ENCODE measurements around the gene CLCNKA. TPM values are rescaled to one million over a fixed set of nuclear protein-coding genes. Genes with fewer than 3 reads are reported as not detected.
A peak's percentile ranks its signal among the peaks of the same experiment; 100 is the strongest.

CLCNKA gene
- total and polyA plus RNA-seq, 8 donors: 0.67 to 9.3 (median 1.4) TPM

GRCh38 chr1:16063226-16063829, 41.5 kb downstream of the CLCNKA start:
- ATAC-seq (no peak), FAIRE-seq (no peak), DNase-seq (no peak)
- H3K4me3 ChIP-seq: no peak overlapping the region
- H3K27ac ChIP-seq: no peak overlapping the region
- WGBS, 2 donors: 87 to 89% methylated on average over 15 of the region's 15 CpGs
- H3K27me3 ChIP-seq: no peaks in the 10 kb centered on the region
- TF ChIP-seq CTCF (IDR thresholded peaks at IDR 0.05): no peak
- no peaks in the 10 kb centered on the region for H3K36me3 ChIP-seq
- H3K9me3 ChIP-seq: no peaks in the 10 kb centered on the region
- intact Hi-C loops (cut with DNase I): no loop called here
- H3K4me1 ChIP-seq: peaks cover 18 to 26% (median 23%) of the 10 kb centered on the region in 3 donors

- H3K27ac ChIP-seq: no peak overlapping the region
- WGBS, 2 donors: 75 to 80% methylated on average over 9 of the region's 9 CpGs
- no peaks in the 10 kb centered on the region for H3K27me3 ChIP-seq
- peaks cover 20 to 26% (median 25%) of the 10 kb centered on the region in 3 donors for H3K4me1 ChIP-seq
- no peak overlapping the region for H3K4me3 ChIP-seq
- DNase-seq (no peak), FAIRE-seq (no peak), ATAC-seq (no peak)
- intact Hi-C loops (cut with DNase I): no loop called here
- no peaks in the 10 kb centered on the region for H3K9me3 ChIP-seq
- no peaks in the 10 kb centered on the region for H3K36me3 ChIP-seq
- TF ChIP-seq CTCF (IDR thresholded peaks at IDR 0.05): no peak
Observed at GRCh38 chr1:16063921-16064320, 42.1 kb downstream of the CLCNKA start.

DNA sequence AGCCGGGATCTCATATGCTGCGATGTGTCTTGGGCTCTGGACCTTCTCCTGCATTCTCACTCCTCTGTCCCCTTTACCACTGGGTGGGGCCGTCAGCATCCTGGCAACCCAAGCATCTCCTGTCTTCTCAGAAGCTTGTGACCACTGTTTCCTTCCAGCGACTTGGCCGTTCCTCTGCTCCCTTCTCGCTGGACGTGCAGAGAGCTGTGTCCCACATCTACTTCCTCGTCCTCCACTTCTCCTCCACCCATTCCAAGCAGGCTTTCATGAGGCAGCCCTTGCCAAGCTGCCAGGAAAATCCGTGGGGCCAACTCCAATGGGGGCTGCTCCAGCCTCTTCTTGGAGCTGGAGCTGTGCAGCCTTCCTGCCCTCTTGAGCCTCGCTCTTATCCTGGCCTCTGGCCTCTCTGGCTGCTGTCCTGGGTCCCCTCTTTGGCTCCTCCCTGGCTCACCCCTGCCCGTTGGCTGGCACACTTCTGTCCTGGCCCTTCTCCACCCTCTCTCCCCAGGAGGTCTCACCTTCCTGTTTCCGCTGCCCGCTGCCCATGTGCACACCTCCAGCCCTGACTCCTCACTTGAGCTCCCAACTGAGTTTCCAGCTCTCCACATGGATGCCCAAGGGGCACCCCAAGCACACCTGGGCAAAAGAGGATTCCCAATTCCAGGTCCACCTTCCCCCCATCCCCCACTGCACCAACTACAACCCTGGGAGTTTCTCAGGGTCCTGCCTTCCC, 42.9 kb downstream of the CLCNKA start:
- DNase-seq (peak in 1 of 6 donors; percentile 63), ATAC-seq (no peak), FAIRE-seq (no peak)
- 57 to 60% methylated on average over 13 of the region's 13 CpGs for WGBS, 2 donors
- no peaks in the 10 kb centered on the region for H3K9me3 ChIP-seq
- no peaks in the 10 kb centered on the region for H3K36me3 ChIP-seq
- H3K27ac ChIP-seq: no peak overlapping the region
- peaks cover 20 to 26% (median 25%) of the 10 kb centered on the region in 3 donors for H3K4me1 ChIP-seq
- TF ChIP-seq CTCF (IDR thresholded peaks at IDR 0.05): no peak
- H3K4me3 ChIP-seq: no peak overlapping the region
- intact Hi-C loops (cut with DNase I): no loop called here
- H3K27me3 ChIP-seq: no peaks in the 10 kb centered on the region

GRCh38 chr1:16065269-16065576, 43.4 kb downstream of the CLCNKA start:
- intact Hi-C loops (cut with DNase I): no loop called here
- Histone ChIP-seq H3K36me3 (no peaks in the 10 kb centered on the region), H3K9me3 (no peaks in the 10 kb centered on the region), H3K4me3 (no peak overlapping the region), H3K4me1 (peaks cover 20 to 26% (median 25%) of the 10 kb centered on the region in 3 donors), H3K27me3 (no peaks in the 10 kb centered on the region), H3K27ac (no peak overlapping the region)
- ATAC-seq: no peak
- no peak for FAIRE-seq
- no peak for TF ChIP-seq CTCF (IDR thresholded peaks at IDR 0.05)
- peak in 1 of 6 donors; percentile 56 for DNase-seq
- WGBS, 2 donors: 75 to 77% methylated on average over 8 of the region's 8 CpGs

DNA sequence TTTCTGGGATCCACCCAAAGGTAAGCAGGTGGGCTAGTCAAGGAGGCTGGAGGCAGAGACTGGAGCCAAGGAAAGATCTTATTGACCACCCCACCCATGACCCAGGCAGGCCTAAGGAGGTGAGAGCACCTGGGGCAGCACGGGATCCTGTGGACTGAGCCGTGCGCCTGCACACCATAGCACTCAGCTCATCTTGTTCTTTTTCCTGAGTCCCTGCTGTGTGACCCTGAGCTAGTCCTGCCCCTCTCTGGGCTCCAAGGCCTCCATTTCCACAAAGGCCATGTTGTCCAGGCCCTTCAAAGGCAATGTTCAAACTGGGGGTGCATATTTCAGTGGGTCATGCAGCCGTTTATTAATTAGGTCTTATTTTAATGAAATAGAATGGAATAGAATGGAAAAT, 44.4 kb downstream of the CLCNKA start:
- no peaks in the 10 kb centered on the region for H3K9me3 ChIP-seq
- WGBS, 2 donors: 78 to 83% methylated on average over 4 of the region's 4 CpGs
- no peak for FAIRE-seq
- H3K27me3 ChIP-seq: no peaks in the 10 kb centered on the region
- peak overlapping the region in 3 of 4 donors; percentile 67 to 79 (median 77) for H3K27ac ChIP-seq
- no peak for ATAC-seq
- TF ChIP-seq CTCF (IDR thresholded peaks at IDR 0.05): no peak
- intact Hi-C loops (cut with DNase I): no loop called here
- H3K4me3 ChIP-seq: no peak overlapping the region
- H3K4me1 ChIP-seq: peaks cover 20 to 26% (median 25%) of the 10 kb centered on the region in 3 donors
- no peaks in the 10 kb centered on the region for H3K36me3 ChIP-seq
- peak in 1 of 6 donors; percentile 33 for DNase-seq
